ENCODE data around the gene FXYD2. TPM values are rescaled to one million over a fixed set of nuclear protein-coding genes. Genes with fewer than 3 reads are reported as not detected.
A peak's percentile ranks its signal among the peaks of the same experiment; 100 is the strongest.

The FXYD2 gene
- total RNA-seq, 1 donor from 2014 or later = not detected

DNA sequence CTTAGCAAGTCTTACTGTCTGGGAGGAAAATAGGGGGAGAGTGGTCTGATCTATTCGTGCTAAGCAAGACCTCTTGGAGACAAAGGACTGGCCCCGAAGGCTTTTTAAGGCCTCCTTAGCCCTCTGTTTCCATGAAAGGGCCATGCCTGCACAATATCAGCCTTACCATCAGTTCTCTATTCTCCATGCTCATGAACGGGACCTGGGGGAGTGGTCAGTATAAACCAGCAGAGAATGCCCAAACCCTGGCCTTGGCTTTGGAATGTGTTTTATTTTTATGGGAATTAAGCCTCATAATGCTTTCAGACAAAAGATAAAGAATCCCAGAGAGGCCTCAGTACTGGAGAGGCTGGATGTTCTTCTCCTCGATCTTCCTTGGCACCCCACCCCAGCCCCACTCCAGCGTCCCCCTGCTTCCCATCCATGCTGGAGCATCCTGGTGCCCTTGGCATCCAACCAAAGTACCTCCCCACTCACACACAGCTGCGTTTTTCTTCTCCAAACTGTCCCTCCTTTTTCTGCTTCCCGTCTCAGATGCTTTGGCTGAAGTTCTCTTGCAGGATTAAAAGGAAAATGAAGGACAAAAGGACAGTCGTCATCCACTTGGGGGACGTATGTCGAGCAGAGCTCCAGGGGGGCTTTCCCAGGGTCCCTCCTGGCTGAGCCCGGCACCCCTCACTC, 33.3 kb upstream of the FXYD2 start:
- peaks cover 5% of the 10 kb centered on the region for H3K4me1 Mint-ChIP-seq (ENCODE audit: unreplicated experiment)
- TF ChIP-seq, protein P1, sequence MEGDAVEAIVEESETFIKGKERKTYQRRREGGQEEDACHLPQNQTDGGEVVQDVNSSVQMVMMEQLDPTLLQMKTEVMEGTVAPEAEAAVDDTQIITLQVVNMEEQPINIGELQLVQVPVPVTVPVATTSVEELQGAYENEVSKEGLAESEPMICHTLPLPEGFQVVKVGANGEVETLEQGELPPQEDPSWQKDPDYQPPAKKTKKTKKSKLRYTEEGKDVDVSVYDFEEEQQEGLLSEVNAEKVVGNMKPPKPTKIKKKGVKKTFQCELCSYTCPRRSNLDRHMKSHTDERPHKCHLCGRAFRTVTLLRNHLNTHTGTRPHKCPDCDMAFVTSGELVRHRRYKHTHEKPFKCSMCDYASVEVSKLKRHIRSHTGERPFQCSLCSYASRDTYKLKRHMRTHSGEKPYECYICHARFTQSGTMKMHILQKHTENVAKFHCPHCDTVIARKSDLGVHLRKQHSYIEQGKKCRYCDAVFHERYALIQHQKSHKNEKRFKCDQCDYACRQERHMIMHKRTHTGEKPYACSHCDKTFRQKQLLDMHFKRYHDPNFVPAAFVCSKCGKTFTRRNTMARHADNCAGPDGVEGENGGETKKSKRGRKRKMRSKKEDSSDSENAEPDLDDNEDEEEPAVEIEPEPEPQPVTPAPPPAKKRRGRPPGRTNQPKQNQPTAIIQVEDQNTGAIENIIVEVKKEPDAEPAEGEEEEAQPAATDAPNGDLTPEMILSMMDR (IDR thresholded peaks at IDR 0.05) = no peak
- peaks cover 2% of the 10 kb centered on the region for H3K9me3 Mint-ChIP-seq (ENCODE audit: unreplicated experiment)
- no peak overlapping the region for H3K4me3 Mint-ChIP-seq (ENCODE audit: unreplicated experiment)
- no peak overlapping the region for H3K27ac Mint-ChIP-seq (ENCODE audit: unreplicated experiment)
- no peaks in the 10 kb centered on the region for H3K36me3 Mint-ChIP-seq (ENCODE audit: unreplicated experiment)
- DNase-seq (ENCODE audit: extremely low spot score, unreplicated experiment) = no peak
- peaks cover 3% of the 10 kb centered on the region for H3K27me3 Mint-ChIP-seq (ENCODE audit: unreplicated experiment)

DNA sequence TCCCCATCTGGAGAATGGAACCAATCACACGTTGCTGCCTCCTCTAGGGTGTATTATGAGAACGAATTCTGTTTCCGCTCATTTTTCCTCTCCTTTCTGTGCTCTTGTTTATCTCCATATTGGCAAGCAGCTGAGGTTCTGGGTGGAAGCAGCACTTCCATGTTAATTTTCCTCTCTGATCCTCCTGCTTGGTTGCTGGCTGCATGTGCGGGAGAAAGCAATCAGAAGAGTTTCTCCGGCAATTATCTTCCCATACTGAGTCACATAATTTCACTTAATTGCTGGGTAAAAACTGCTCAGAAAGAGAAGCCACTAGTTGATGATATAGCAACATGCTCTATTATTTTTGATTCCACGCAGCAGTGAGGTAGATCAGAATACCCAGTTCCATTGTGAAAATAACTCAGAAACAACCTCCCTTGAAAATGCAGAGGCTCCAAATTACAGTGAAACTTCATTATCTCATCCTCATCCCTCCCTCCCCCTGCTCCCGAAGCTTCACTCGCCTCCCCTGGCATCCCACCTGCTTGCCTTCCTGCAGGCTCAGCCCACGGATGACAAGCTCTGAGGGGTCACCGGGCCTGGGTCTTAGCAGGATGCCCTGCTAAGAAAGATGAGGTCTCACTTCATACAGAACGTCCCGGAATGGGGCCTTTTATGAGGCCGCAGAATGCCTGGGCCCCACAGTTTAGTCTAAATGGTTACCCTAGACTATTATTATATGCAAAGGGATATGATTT, 31.5 kb upstream of the FXYD2 start:
- no peaks in the 10 kb centered on the region for H3K36me3 Mint-ChIP-seq (ENCODE audit: unreplicated experiment)
- peaks cover 8% of the 10 kb centered on the region for H3K9me3 Mint-ChIP-seq (ENCODE audit: unreplicated experiment)
- no peak overlapping the region for H3K4me3 Mint-ChIP-seq (ENCODE audit: unreplicated experiment)
- peak; percentile 77 for DNase-seq (ENCODE audit: extremely low spot score, unreplicated experiment)
- peaks cover 9% of the 10 kb centered on the region for H3K27me3 Mint-ChIP-seq (ENCODE audit: unreplicated experiment)
- no peaks in the 10 kb centered on the region for H3K4me1 Mint-ChIP-seq (ENCODE audit: unreplicated experiment)
- TF ChIP-seq, protein P1 (IDR thresholded peaks at IDR 0.05) = no peak
- no peak overlapping the region for H3K27ac Mint-ChIP-seq (ENCODE audit: unreplicated experiment)

- Mint-ChIP-seq H3K4me1 (ENCODE audit: unreplicated experiment) (no peaks in the 10 kb centered on the region), H3K27ac (ENCODE audit: unreplicated experiment) (no peak overlapping the region), H3K4me3 (ENCODE audit: unreplicated experiment) (no peak overlapping the region), H3K27me3 (ENCODE audit: unreplicated experiment) (peaks cover 10% of the 10 kb centered on the region), H3K9me3 (ENCODE audit: unreplicated experiment) (peaks cover 8% of the 10 kb centered on the region), H3K36me3 (ENCODE audit: unreplicated experiment) (no peaks in the 10 kb centered on the region)
- TF ChIP-seq, protein P1 (IDR thresholded peaks at IDR 0.05) = no peak
- no peak for DNase-seq (ENCODE audit: extremely low spot score, unreplicated experiment)
Observed at GRCh38 chr11:117855186-117855845, 30.8 kb upstream of the FXYD2 start.

- Mint-ChIP-seq H3K4me1 (ENCODE audit: unreplicated experiment) (no peaks in the 10 kb centered on the region), H3K36me3 (ENCODE audit: unreplicated experiment) (no peaks in the 10 kb centered on the region), H3K4me3 (ENCODE audit: unreplicated experiment) (no peak overlapping the region), H3K27me3 (ENCODE audit: unreplicated experiment) (peaks cover 15% of the 10 kb centered on the region), H3K27ac (ENCODE audit: unreplicated experiment) (no peak overlapping the region), H3K9me3 (ENCODE audit: unreplicated experiment) (peaks cover 8% of the 10 kb centered on the region)
- TF ChIP-seq, protein P1 (IDR thresholded peaks at IDR 0.05) = no peak
- DNase-seq (ENCODE audit: extremely low spot score, unreplicated experiment) = no peak
Observed at GRCh38 chr11:117852309-117852708, 27.8 kb upstream of the FXYD2 start.

- H3K36me3 Mint-ChIP-seq (ENCODE audit: unreplicated experiment) = no peaks in the 10 kb centered on the region
- DNase-seq (ENCODE audit: extremely low spot score, unreplicated experiment) = no peak
- H3K27me3 Mint-ChIP-seq (ENCODE audit: unreplicated experiment) = peaks cover 17% of the 10 kb centered on the region
- H3K9me3 Mint-ChIP-seq (ENCODE audit: unreplicated experiment) = peaks cover 8% of the 10 kb centered on the region
- H3K27ac Mint-ChIP-seq (ENCODE audit: unreplicated experiment) = no peak overlapping the region
- no peak overlapping the region for H3K4me3 Mint-ChIP-seq (ENCODE audit: unreplicated experiment)
- TF ChIP-seq, protein P1 (IDR thresholded peaks at IDR 0.05) = no peak
- H3K4me1 Mint-ChIP-seq (ENCODE audit: unreplicated experiment) = no peaks in the 10 kb centered on the region
Observed at GRCh38 chr11:117851852-117852251, 27.3 kb upstream of the FXYD2 start.

Data from osteocyte (in vitro differentiated cells).